Naive thymus-derived CD8-positive, alpha-beta T cell (primary cell): ENCODE results near the gene NOL11. TPM values are rescaled to one million over a fixed set of nuclear protein-coding genes. Genes with fewer than 3 reads are reported as not detected.
A peak's percentile ranks its signal among the peaks of the same experiment; 100 is the strongest.
"Not testable (repeated sequence)": the region's sequence is repeated elsewhere in the genome, so short reads cannot be mapped to it uniquely, and the experiment has no call there.

Experiments
- ATAC-seq, 2 donors: fragments of 150-1000 bp; cut with Tn5 transposase in 1 of 2; sonication (Bioruptor Pico), chemical (Tn5 transposase) in 1 of 2; 1 replicate in 1 of 2; 2 replicates in 1 of 2; pipeline ENCODE4 v1.10.0; 2021; ENCODE audit warnings: mild to moderate bottlenecking in 2 of 2, moderate library complexity in 2 of 2
- POLR2A ChIA-PET: fragments of 350-600 bp; sonication (Branson Sonifier 250); formaldehyde crosslinking; loops from one replicate; lab custom pipeline; 2021; ENCODE audit warnings: antibody characterized with exemption; lab: Charles Lee
- DNase-seq, 10 donors: peaks; one replicate each; pipeline versions ENCODE4 v3.0.0 to v3.0.0-alpha.2; 2020 to 2022
- H3K27ac Mint-ChIP-seq, 10 donors: one replicate each; pipeline ENCODE4 v1.8.0; 2020 to 2022; ENCODE audit warnings: mild to moderate bottlenecking in 10 of 10, mixed read lengths in 10 of 10, moderate library complexity in 4 of 10, inconsistent platforms in 1 of 10
- H3K27me3 Mint-ChIP-seq, 5 donors: one replicate each; pipeline ENCODE4 v1.8.0; 2021 to 2022; ENCODE audit warnings: mixed read lengths in 5 of 5
- H3K36me3 Mint-ChIP-seq, 3 donors: one replicate each; pipeline ENCODE4 v1.8.0; 2020 to 2022; ENCODE audit warnings: mixed read lengths in 3 of 3, mild to moderate bottlenecking in 2 of 3, inconsistent platforms in 1 of 3
- H3K4me1 Mint-ChIP-seq, 4 donors: one replicate each; pipeline ENCODE4 v1.8.0; 2021 to 2022; ENCODE audit warnings: mixed read lengths in 4 of 4
- H3K4me3 Mint-ChIP-seq, 10 donors: one replicate each; pipeline ENCODE4 v1.8.0; 2020 to 2022; ENCODE audit warnings: mild to moderate bottlenecking in 10 of 10, mixed read lengths in 10 of 10, moderate library complexity in 6 of 10, inconsistent platforms in 1 of 10
- H3K9me3 Mint-ChIP-seq, 9 donors: one replicate each; pipeline ENCODE4 v1.8.0; 2020 to 2022; ENCODE audit warnings: mixed read lengths in 9 of 9, mild to moderate bottlenecking in 3 of 9, inconsistent platforms in 1 of 9, moderate library complexity in 1 of 9
- polyA plus RNA-seq, 3 donors: library from polyadenylated mRNA; unstranded; fragments of 300-500 nt; fragmentation: Illumina TruSeq; gene quantifications; one replicate each; pipeline ENCODE4 v1.2.3, GENCODE V29; 2021
- total RNA-seq, 8 experiments: library from RNA in 2 of 8; stranded (reverse) in 2 of 8; gene quantifications; one replicate each; pipeline ENCODE4 v1.2.3 and lab custom pipeline; 2021 to 2026

The NOL11 gene
- total and polyA plus RNA-seq, 5 experiments from 2014 or later: 14.2 to 82.7 (median 34.8) TPM

DNA sequence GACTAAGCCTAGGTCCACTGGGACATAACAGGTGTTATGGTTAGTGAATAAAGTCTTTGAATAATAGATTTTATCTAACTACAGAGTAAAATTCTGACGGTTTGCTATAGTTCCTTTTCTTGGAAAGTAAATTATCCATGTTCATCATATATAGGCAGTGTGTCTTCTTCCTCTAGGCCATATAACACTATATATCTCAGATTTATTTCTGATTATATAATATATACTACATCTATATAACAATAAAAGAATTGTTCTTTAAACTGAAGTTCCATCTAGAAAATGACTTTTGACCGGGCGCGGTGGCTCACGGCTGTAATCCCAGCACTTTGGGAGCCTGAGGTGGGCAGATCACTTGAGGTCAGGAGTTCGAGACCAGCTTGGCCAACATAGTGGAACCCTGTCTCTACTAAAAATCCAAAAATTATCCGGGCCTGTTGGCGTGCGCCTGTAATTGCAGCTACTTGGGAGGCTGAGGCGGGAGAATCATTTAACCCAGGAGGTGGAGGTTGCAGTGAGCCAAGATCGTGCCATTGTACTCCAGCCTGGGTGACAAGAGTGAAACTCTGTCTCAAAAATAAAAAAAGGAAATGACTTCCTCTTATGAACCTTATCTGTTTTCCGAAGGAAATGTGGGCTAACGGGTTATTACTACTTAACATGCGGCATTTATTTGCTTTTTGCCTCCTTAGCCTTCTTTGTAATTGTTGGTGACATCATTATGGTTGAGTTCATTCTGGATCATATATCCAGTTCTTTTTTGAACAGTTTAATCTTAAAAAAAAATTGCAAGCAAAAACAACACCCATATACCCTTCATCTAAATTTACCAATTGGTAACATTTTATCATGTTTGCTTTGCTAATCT lies 29.2 kb downstream of the NOL11 start:
- Mint-ChIP-seq H3K27me3 (no peaks in the 10 kb centered on the region), H3K9me3 (peaks cover 0 to 4% (median 0%) of the 10 kb centered on the region in 9 donors), H3K4me3 (peak overlapping the region in 1 of 10 donors; percentile 24), H3K27ac (peak overlapping the region in 7 of 10 donors; percentile 11 to 84 (median 38)), H3K36me3 (peaks cover 5 to 83% (median 36%) of the 10 kb centered on the region in 3 donors), H3K4me1 (peaks cover 0 to 2% (median 0%) of the 10 kb centered on the region in 4 donors)
- POLR2A ChIA-PET: interaction anchor here (0.6 kb wide), 1 partner anchor 8 kb away, joined by 3 read pairs; no protein-coding TSS in a partner anchor
- no peak for DNase-seq
- no peak for ATAC-seq

- Mint-ChIP-seq H3K36me3 (peaks cover 5 to 75% (median 36%) of the 10 kb centered on the region in 3 donors), H3K4me1 (peaks cover 0 to 2% (median 0%) of the 10 kb centered on the region in 4 donors), H3K9me3 (peaks cover 0 to 4% (median 0%) of the 10 kb centered on the region in 9 donors)
Observed at GRCh38 chr17:67747681-67748235, 30.0 kb downstream of the NOL11 start.

DNA sequence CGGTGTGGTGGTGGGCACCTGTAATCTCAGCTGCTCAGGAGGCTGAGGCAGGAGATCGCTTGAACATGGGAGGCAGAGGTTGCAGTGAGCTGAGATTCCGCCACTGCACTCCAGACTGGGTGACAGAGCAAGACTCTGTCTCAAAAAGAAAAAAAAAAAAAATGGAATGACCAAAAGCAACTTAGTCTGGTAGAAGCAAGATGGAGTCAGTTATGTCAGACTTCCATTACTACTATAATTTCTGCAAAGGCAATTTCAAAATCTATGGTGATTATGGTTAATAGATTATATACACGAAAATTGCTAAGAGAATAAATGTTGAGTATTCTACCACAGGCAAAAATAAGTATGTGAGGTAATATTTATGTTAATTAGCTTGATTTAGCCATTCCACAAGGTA lies 32.3 kb downstream of the NOL11 start:
- Mint-ChIP-seq H3K36me3 (peaks cover 5 to 62% (median 29%) of the 10 kb centered on the region in 3 donors), H3K4me3 (no peak overlapping the region), H3K9me3 (peaks cover 0 to 4% (median 0%) of the 10 kb centered on the region in 9 donors), H3K27ac (peak overlapping the region in 1 of 10 donors; percentile 27), H3K27me3 (no peaks in the 10 kb centered on the region), H3K4me1 (peaks cover 0 to 4% (median under 1%) of the 10 kb centered on the region in 4 donors)
- DNase-seq (no peak), ATAC-seq (no peak)
- POLR2A ChIA-PET: no interaction called here

More at GRCh38 chr17:67747681-67748235, 30.0 kb downstream of the NOL11 start:
- H3K4me3 Mint-ChIP-seq: peak overlapping the region in 1 of 10 donors; percentile 24
- H3K27ac Mint-ChIP-seq: peak overlapping the region in 5 of 10 donors; percentile 11 to 80 (median 42)
- H3K27me3 Mint-ChIP-seq: no peaks in the 10 kb centered on the region
- POLR2A ChIA-PET: no interaction called here
- no peak for ATAC-seq
- DNase-seq: no peak

DNA sequence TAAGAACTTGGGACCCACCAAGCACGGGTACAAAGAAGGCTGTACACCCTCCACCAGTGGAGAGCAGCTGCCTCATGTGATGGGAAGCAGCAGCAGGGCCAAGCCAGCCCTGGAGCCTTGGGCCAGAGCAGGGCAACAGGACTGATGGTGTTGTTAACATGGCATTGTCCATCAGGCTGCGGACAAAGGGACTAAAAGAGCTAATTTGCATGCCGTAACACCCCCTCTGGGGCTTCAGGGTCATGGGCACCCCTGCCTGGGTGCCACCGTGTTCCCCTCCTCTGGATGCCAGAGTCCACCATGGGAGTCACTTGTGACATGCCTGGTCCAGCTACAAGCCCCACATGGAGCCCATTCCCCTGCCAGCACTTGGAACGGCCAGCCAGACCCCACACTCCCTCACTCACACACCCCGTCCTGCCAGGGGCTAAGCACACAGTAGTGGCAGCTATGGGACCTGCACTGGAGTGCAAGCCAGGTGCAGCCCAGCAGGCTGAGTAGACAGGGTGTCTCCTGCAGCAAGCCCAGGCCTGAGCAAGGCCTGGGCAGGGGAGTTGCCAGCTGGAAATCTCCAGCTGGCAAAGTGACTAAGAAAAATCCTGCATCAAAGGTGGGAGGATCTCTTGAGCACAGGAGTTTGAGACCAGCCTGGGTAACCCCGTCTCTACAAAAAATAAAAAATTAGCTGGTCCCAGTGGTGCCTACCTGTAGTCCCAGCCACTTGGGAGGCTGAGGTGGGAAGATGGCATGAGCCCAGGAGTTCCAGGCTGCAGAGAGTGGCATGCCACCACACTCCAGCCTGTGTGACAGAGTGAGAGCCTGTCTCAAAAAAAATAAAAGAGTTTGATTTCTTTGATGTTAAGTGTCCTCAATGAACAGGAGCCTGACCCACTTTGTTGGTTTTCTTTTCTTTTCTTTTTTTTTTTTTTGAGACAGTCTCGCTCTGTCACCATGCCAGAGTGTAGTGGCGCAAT lies 33.7 kb downstream of the NOL11 start:
- Mint-ChIP-seq H3K27me3 (no peaks in the 10 kb centered on the region), H3K4me3 (no peak overlapping the region), H3K4me1 (peaks cover 4 to 8% (median 5%) of the 10 kb centered on the region in 4 donors), H3K36me3 (peaks cover 10 to 55% (median 35%) of the 10 kb centered on the region in 3 donors), H3K27ac (peak overlapping the region in 2 of 10 donors; percentile 6 to 19), H3K9me3 (peaks cover 0 to 4% (median 0%) of the 10 kb centered on the region in 9 donors)
- ATAC-seq: no peak
- POLR2A ChIA-PET: interaction anchor here (0.8 kb wide), 1 partner anchor 45 kb away, joined by 3 read pairs; no protein-coding TSS in a partner anchor
- DNase-seq: no peak

DNA sequence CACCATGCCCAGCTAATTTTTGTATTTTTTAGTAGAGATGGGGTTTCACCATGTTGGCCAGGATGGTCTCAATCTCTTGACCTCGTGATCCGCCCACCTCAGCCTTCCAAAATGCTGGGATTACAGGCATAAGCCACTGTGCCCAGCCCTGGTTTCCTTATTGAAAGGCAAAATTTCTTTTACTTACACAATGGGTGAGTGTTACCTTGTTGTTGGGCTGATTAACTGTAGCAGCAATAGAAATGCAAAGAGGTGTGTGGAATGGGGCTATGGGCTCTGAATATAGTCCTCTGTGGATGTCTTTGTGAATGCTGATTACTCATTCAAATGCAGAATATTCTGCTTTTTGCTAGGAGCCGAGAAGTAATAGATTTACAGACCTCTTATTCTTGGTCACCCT lies 34.4 kb downstream of the NOL11 start:
- H3K27ac Mint-ChIP-seq, ATAC-seq, H3K27me3 Mint-ChIP-seq, H3K4me3 Mint-ChIP-seq, H3K4me1 Mint-ChIP-seq, DNase-seq, H3K9me3 Mint-ChIP-seq: not testable (repeated sequence)
- POLR2A ChIA-PET: interaction anchor here (0.6 kb wide), 1 partner anchor 389 kb away, joined by 3 read pairs; no protein-coding TSS in a partner anchor
- peaks cover 10 to 49% (median 38%) of the 10 kb centered on the region in 3 donors for H3K36me3 Mint-ChIP-seq

DNA sequence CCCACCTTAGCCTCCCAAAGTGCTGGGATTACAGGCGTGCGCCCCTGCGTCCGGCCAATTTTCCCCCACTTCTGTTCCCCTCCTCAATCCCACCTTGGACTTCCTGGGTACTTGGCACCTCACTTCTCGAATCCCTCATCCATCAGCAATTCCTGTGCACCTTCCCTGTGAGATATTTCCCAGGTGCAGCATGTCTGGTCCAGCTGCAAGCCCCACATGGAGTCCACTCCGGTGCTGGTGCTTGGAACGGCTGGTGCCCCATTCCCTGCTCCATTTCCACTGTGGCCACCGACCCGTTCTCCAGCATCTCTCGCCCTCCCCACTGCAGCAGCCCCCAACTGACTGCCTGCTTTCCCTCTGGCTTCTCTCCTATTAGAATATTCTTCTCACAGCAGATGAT lies 35.3 kb downstream of the NOL11 start:
- peaks cover 2 to 9% (median 6%) of the 10 kb centered on the region in 4 donors for H3K4me1 Mint-ChIP-seq
- H3K27ac Mint-ChIP-seq: peak overlapping the region in 5 of 10 donors; percentile 25 to 56 (median 43)
- DNase-seq (no peak), ATAC-seq (no peak)
- no peaks in the 10 kb centered on the region for H3K27me3 Mint-ChIP-seq
- H3K4me3 Mint-ChIP-seq: no peak overlapping the region
- peaks cover 0 to 4% (median 0%) of the 10 kb centered on the region in 9 donors for H3K9me3 Mint-ChIP-seq
- POLR2A ChIA-PET: no interaction called here
- peaks cover 10 to 41% (median 36%) of the 10 kb centered on the region in 3 donors for H3K36me3 Mint-ChIP-seq

- POLR2A ChIA-PET: no interaction called here
- H3K27ac Mint-ChIP-seq: peak overlapping the region in 4 of 10 donors; percentile 16 to 39 (median 37)
Observed at GRCh38 chr17:67754001-67754400, 36.3 kb downstream of the NOL11 start.

GRCh38 chr17:67754686-67755085 lies 37.0 kb downstream of the NOL11 start:
- not testable (repeated sequence) for H3K4me3 Mint-ChIP-seq, H3K9me3 Mint-ChIP-seq, H3K4me1 Mint-ChIP-seq, H3K27me3 Mint-ChIP-seq, H3K27ac Mint-ChIP-seq, ATAC-seq, DNase-seq
- POLR2A ChIA-PET: interaction anchor here (0.7 kb wide), 2 partner anchors 417 to 583 kb away, joined by 3 to 6 read pairs; no protein-coding TSS in a partner anchor
- peaks cover 10 to 28% (median 24%) of the 10 kb centered on the region in 3 donors for H3K36me3 Mint-ChIP-seq

More at GRCh38 chr17:67754001-67754400, 36.3 kb downstream of the NOL11 start:
- Mint-ChIP-seq H3K4me1 (peaks cover 2 to 9% (median 6%) of the 10 kb centered on the region in 4 donors), H3K27me3 (no peaks in the 10 kb centered on the region), H3K4me3 (no peak overlapping the region), H3K36me3 (peaks cover 10 to 32% (median 31%) of the 10 kb centered on the region in 3 donors), H3K9me3 (peaks cover 0 to 4% (median 0%) of the 10 kb centered on the region in 9 donors)
- ATAC-seq (no peak), DNase-seq (no peak)

DNA sequence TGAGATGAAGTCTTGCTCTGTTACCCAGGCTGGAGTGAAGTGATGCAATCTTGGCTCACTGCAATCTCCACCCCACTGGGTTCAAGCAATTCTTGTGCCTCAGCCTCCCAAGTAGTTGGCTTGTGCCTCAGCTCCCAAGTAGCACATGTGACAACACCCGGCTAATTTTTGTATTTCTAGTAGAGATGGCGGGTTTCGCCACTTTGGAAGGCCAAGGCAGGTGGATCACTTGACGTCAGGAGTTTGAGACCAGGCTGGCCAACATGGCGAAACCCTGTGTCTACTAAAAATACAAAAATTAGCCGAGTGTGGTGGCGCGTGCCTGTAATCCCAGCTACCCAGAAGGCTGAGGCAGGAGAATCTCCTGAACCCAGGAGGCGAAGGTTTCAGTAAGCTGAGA lies 39.0 kb downstream of the NOL11 start:
- DNase-seq, H3K9me3 Mint-ChIP-seq, H3K27me3 Mint-ChIP-seq, H3K4me3 Mint-ChIP-seq, H3K4me1 Mint-ChIP-seq, POLR2A ChIA-PET, ATAC-seq: not testable (repeated sequence)
- Mint-ChIP-seq H3K36me3 (peaks cover 5 to 12% (median 9%) of the 10 kb centered on the region in 3 donors), H3K27ac (peak overlapping the region in 1 of 10 donors; percentile 10)

DNA sequence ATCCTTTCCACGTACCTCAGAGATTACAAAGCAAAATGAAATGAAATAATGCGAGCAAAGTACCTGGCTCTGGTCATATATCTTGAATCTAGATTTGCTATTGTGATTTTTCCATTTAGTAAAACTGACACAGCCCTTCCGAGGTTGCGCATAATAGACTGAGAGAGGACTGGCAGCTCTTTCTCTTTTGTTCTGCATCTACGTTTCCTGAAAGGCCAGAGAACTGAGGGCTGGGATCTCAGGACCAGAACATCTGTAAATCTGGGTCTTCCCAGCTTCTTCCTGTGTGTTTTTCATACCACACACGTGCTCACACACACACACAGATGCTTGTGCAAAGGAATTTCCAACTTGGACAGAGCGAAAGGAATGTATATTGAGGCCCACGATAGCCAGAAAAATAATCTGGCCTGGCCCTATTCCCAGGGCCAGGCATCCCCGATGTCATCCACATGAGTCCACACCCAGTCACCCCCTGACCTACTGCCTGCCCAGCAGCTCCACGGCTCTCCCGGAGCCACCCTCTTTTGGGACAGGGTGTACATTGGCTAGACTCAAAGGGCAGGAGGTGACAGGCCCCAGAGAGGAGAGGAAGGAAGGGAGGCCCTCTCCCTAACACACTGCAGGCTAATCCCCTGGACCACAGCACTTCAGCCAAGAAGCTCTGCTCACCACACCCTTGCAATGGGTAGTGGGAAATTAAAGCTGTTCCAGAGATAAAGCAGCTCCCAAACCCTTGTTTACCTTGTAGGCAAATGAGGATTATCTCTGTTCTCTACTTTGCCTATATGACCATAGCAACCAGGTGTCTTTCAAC lies 41.8 kb downstream of the NOL11 start:
- Mint-ChIP-seq H3K9me3 (no peaks in the 10 kb centered on the region), H3K4me1 (peaks cover 0 to 9% (median 5%) of the 10 kb centered on the region in 4 donors), H3K27me3 (no peaks in the 10 kb centered on the region), H3K4me3 (no peak overlapping the region), H3K36me3 (peaks cover 4 to 10% (median 5%) of the 10 kb centered on the region in 3 donors), H3K27ac (no peak overlapping the region)
- POLR2A ChIA-PET: no interaction called here
- ATAC-seq (no peak), DNase-seq (no peak)

DNA sequence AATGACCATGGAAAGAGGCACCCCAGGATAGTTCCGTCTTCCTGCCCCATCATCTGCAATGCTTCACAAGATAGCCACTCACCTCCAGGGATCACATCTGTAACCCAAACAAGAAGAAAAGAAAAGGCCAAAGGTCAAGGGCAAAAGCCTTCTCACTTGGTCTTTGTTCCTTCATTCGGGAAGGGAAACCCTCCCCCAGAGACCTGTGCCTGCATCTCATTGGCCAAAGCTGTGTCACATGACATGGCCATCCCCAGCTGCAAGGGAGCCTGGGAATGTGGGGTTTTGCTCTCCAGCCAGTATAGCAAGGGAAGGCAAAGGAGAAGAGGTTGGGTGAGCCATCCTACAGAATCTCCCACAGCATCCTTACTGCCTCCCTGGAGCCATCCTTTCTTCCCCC lies 47.9 kb downstream of the NOL11 start:
- POLR2A ChIA-PET: interaction anchor here (0.6 kb wide), 1 partner anchor 10 kb away, joined by 4 read pairs; no protein-coding TSS in a partner anchor
- H3K4me1 Mint-ChIP-seq: no peaks in the 10 kb centered on the region
- no peak for DNase-seq
- H3K36me3 Mint-ChIP-seq: no peaks in the 10 kb centered on the region
- ATAC-seq: no peak
- no peak overlapping the region for H3K4me3 Mint-ChIP-seq
- H3K9me3 Mint-ChIP-seq: no peaks in the 10 kb centered on the region
- H3K27ac Mint-ChIP-seq: no peak overlapping the region
- H3K27me3 Mint-ChIP-seq: no peaks in the 10 kb centered on the region
